ENCODE measurements around the gene XYLB.
"Not testable (repeated sequence)": the region's sequence is repeated elsewhere in the genome, so short reads cannot be mapped to it uniquely, and the experiment has no call there.

The XYLB gene

GRCh38 chr3:38386992-38387750 is 40.6 kb downstream of the XYLB start:
- no peak for DNase-seq (ENCODE audit: extremely low read depth in 1 of 2, low read depth in 1 of 2)

- DNase-seq (ENCODE audit: extremely low read depth in 1 of 2, low read depth in 1 of 2) = no peak
These were observed 41.3 kb downstream of the XYLB start for GRCh38 chr3:38387862-38388261.

DNA sequence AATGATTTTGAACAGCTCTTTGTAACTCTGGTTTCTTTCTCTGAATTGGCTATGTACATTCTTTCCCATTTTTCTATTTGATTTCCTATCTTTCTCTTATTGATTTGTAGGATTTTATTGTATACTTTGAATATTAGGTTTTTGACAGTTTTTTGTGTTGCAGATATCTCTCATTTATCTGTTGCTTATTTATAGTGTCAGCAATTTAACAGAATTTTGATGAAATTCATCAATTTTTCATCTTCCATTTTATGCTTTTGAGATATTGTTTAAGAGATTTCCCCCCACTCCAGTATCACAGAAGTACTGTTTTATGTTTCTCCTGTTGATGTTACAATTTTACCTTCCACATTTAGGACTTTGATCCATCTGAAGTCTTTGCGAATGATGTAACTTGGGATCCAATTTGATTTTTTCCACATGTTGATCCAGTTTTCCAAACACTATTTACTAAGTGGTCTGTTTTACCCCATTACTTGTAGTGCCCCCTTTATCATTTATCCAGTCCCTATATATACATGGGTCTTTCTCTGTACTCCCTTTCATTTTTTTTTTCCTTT is 46.1 kb downstream of the XYLB start:
- no peak for DNase-seq (ENCODE audit: extremely low read depth in 1 of 2, low read depth in 1 of 2)

GRCh38 chr3:38396239-38396638 is 49.7 kb downstream of the XYLB start:
- DNase-seq (ENCODE audit: extremely low read depth in 1 of 2, low read depth in 1 of 2) = no peak

- DNase-seq (ENCODE audit: extremely low read depth in 1 of 2, low read depth in 1 of 2) = no peak
These were observed 50.3 kb downstream of the XYLB start for GRCh38 chr3:38396861-38397260.

DNA sequence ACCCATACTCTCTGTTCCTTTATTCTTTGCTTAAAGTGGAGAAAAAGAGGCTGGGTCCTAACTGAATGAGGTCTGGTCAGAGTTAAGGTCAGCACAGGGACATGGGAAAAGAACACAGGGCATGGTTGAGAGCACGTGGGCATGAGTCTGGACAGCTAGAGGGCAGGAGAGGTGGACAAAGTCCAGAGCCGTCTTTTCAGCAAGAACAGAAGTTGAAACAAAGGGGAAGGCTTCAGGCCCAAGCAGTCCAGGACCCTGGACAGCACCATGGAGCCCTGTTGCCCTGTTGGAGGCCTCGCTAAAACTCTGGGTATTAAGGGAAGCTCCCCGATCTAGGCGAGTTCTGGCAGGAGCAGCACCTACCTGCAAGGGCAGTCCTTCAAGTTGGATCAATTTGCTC is 50.7 kb downstream of the XYLB start:
- no peak for DNase-seq (ENCODE audit: extremely low read depth in 1 of 2, low read depth in 1 of 2)

- DNase-seq (ENCODE audit: extremely low read depth in 1 of 2, low read depth in 1 of 2) = no peak
These were observed 54.8 kb downstream of the XYLB start for GRCh38 chr3:38401246-38401962.

DNA sequence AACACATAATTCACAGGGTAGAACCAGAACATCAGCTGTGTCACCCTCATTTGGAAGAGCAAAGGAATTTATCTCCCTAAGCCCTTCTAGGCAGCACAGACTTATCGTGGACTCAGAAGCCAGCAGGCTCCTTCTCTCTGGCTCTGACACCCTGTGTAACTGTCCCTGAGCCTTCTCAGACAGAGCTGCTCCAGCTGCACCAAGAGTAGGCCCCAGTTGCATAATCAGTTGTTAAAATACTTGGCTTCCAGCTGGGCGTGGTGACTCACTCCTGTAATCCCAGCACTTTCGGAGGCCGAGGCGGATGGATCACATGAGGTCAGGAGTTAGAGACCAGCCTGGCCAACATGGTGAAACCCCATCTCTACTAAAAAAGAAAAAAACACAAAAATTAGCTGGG is 57.7 kb downstream of the XYLB start:
- no peak for DNase-seq (ENCODE audit: extremely low read depth in 1 of 2, low read depth in 1 of 2)

DNA sequence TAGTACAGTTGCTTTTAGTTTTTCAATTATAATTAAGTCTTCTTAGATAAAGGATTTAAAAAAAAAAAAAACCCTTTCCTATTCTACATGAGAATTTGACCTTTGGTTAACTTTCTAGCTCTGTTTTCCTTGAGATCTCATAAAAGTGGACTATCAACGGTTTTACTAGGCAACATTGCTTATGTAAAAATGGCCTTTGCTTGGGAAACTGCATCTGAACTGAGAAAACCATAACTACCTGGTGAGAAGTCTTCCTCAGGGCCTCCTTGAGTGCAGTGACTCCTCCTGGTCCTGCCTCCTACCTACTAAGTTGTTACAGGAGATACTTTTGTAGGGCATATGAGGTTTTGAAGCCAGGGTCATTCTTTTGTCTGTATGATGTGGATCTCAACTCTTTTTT is 65.0 kb downstream of the XYLB start:
- no peak for DNase-seq (ENCODE audit: extremely low read depth in 1 of 2, low read depth in 1 of 2)

GRCh38 chr3:38420758-38421157 is 74.2 kb downstream of the XYLB start:
- not testable (repeated sequence) for DNase-seq (ENCODE audit: extremely low read depth in 1 of 2, low read depth in 1 of 2)

DNA sequence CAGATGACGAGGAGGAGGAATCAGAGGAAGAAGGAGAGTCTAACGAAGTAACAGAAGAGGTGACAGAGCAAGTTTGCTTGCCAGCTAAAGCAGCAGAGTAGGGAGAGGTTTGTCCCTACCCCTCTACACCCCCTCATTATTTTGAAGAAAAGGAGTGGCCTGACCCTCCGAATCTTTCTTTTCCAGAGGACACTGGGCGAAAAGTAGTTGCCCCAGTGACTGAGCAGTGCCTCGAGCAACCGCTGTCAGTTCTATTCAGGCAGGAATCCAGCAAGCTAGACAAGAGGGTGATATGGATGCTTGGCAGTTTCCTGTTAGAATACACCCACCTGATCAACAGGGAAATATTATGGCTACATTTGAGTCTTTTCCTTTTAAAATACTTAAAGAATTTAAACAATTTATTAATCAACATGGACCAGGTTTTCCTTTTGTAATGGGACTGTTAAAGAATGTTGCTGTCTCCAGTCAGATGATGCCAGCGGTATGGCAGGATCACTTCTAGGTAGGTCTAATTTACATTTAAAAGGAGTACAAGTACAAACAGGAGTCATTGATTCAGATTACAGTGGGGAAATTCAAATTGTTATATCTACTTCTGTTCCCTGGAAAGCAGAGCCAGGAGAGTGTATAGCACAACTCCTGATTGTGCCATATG is 75.2 kb downstream of the XYLB start:
- DNase-seq (ENCODE audit: extremely low read depth in 1 of 2, low read depth in 1 of 2) = no peak

DNA sequence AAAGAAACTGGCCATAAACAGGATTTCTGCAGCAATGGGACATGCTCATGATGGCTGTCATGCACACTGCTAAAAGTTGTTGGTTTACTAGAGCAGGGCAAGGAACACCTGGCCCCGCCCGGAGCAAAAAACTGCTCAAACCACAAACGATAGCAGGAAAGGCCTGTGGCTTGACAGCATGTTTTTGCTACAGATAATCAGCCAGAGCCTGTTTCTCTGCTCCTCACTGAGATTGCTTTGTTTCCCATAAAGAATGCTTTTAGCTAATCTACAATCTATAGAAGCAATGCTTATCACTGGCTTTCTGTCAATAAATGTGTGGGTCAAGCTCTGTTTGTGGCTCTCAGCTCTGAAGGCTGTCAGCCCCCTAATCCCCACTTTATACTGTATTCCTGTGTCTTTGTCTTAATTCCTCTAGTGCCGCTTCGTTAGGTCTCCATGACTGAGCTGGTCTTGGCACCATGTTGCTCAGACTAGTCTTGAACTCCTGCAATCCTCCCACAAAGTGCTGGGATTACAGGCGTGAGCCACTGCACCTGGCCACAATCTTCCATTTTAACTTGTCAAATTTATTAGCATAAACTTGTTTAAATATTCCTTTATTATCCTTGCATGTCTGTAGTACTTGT is 80.3 kb downstream of the XYLB start:
- not testable (repeated sequence) for DNase-seq (ENCODE audit: extremely low read depth in 1 of 2, low read depth in 1 of 2)

DNA sequence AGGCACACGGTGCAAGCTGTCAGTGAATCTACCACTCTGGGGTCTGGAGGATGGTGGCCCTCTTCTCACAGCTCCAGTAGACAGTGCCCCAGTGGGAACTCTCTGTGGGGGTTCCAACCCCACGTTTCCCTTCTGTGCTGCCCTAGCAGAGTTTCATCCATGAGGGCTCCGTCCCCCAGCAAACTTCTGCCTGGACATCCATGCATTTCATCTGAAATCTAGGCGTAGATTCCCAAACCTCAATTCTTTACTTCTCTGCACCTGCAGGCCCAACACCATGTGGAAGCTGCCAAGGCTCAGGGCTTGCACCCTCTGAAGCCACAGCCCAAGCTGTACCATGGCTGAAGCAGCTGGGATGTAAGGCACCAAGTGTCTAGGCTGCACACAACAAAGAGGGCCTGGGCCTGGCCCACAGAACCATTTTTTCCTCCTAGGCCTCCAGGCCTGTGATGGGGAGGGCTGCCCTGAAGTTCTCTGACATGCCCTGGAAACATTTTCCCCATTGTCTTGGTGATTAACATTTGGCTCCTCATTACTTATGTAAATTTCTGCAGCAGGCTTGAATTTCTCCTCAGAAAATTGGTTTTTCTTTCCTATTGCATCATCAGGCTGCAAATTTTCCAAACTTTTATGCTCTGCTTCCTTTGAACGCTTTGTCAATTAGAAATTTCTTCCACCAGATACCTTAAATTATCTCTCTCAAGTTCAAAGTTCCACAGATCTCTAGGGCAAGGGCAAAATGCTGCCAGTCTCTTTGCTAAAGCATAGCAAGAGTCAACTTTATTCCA is 86.5 kb downstream of the XYLB start:
- not testable (repeated sequence) for DNase-seq (ENCODE audit: extremely low read depth in 1 of 2, low read depth in 1 of 2)

GRCh38 chr3:38433661-38434060 is 87.1 kb downstream of the XYLB start:
- DNase-seq (ENCODE audit: extremely low read depth in 1 of 2, low read depth in 1 of 2) = not testable (repeated sequence)

GRCh38 chr3:38438436-38439069 is 92.0 kb downstream of the XYLB start:
- DNase-seq (ENCODE audit: extremely low read depth in 1 of 2, low read depth in 1 of 2) = not testable (repeated sequence)

- DNase-seq (ENCODE audit: extremely low read depth in 1 of 2, low read depth in 1 of 2) = not testable (repeated sequence)
These were observed 96.6 kb downstream of the XYLB start for GRCh38 chr3:38443205-38443604.

DNA sequence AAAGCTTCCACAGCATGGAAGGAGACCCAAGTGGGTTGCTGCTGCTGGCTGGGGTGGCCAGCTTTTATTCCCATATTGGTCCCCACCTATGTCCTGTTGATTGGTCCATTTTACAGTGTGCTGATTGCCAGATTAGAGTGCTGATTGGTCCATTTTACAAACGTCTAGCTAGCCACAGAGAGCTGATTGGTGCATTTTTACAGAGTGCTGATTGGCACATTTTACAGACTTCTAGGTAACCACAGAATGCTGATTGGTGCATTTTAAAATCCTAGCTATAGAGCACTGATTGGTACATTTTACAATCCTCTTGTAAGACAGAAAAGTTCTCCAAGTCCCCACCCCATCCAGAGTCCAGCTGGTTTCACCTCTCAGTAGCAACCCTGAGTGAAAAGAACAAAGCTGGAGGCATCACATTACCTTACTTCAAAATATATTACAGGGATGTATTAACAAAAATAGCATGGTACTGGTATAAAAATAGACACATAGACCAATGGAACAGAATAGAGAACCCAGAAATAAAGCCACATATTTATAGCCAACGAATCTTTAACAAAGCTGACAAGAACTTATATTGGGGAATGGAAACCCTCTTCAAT is 99.6 kb downstream of the XYLB start:
- no peak for DNase-seq (ENCODE audit: extremely low read depth in 1 of 2, low read depth in 1 of 2)

- no peak for DNase-seq (ENCODE audit: extremely low read depth in 1 of 2, low read depth in 1 of 2)
These were observed 100.2 kb downstream of the XYLB start for GRCh38 chr3:38446812-38447211.

GRCh38 chr3:38450853-38451252 is 104.3 kb downstream of the XYLB start:
- no peak for DNase-seq (ENCODE audit: extremely low read depth in 1 of 2, low read depth in 1 of 2)

Data from stimulated activated CD8-positive, alpha-beta memory T cell treated with anti-CD3 and anti-CD28 coated beads, Interleukin-7, amount 100 ng/mL, for 48 hours (primary cell).